Measurements from ENCODE around the gene TIA1. TPM values are rescaled to one million over a fixed set of nuclear protein-coding genes. Genes with fewer than 3 reads are reported as not detected.
"Not testable (repeated sequence)": the region's sequence is repeated elsewhere in the genome, so short reads cannot be mapped to it uniquely, and the experiment has no call there.

Gene TIA1, protein sequence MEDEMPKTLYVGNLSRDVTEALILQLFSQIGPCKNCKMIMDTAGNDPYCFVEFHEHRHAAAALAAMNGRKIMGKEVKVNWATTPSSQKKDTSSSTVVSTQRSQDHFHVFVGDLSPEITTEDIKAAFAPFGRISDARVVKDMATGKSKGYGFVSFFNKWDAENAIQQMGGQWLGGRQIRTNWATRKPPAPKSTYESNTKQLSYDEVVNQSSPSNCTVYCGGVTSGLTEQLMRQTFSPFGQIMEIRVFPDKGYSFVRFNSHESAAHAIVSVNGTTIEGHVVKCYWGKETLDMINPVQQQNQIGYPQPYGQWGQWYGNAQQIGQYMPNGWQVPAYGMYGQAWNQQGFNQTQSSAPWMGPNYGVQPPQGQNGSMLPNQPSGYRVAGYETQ
- 100 to 1,000 TPM in 1 of 4 donors, 10 to 100 TPM in 3; 38.1 to 170 (median 53.9) TPM for total RNA-seq

DNA sequence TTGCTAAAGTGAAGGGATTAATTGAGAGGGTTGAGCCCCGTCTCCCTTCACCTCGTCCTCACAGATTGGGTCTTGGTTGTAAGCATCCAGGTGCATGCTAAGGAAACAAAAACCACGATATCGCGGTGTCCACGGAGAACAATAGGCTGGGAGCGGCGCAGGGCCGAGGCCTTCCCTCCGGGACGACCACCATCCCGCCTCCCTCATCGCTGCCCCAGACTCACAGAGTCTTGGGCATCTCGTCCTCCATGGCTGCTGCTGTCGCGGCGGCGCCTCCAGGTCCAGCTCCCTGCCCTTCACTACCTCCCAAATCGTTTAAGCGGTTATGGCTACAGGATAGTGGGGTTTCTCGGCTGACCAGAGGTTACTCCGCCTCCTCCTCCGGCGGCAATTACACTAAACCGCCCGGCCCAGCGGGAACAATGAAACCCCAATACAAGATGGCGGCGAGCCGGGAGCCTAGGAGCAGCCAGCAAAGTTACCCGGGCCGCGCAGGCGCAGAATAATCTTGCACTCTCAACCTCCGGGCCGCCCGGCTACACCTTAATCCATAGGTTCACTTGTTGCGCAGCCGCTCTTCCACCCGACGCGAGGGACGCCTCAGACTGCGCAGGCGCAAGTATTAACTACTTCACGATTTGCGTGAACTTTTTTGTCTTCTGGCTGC, at the start of gene TIA1:
Gene TIA1, minus strand, starts transcription at position 448 of the 667 bp plus-strand sequence. Its CDS starts 198 bp downstream, at position 250.
- peak; percentile 100 for ATAC-seq (ENCODE audit: low FRiP score)
- DNase-seq (ENCODE audit: low spot score): peak; percentile 92
- TF ChIP-seq, protein P1, sequence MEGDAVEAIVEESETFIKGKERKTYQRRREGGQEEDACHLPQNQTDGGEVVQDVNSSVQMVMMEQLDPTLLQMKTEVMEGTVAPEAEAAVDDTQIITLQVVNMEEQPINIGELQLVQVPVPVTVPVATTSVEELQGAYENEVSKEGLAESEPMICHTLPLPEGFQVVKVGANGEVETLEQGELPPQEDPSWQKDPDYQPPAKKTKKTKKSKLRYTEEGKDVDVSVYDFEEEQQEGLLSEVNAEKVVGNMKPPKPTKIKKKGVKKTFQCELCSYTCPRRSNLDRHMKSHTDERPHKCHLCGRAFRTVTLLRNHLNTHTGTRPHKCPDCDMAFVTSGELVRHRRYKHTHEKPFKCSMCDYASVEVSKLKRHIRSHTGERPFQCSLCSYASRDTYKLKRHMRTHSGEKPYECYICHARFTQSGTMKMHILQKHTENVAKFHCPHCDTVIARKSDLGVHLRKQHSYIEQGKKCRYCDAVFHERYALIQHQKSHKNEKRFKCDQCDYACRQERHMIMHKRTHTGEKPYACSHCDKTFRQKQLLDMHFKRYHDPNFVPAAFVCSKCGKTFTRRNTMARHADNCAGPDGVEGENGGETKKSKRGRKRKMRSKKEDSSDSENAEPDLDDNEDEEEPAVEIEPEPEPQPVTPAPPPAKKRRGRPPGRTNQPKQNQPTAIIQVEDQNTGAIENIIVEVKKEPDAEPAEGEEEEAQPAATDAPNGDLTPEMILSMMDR (IDR thresholded peaks at IDR 0.05): no peak

DNA sequence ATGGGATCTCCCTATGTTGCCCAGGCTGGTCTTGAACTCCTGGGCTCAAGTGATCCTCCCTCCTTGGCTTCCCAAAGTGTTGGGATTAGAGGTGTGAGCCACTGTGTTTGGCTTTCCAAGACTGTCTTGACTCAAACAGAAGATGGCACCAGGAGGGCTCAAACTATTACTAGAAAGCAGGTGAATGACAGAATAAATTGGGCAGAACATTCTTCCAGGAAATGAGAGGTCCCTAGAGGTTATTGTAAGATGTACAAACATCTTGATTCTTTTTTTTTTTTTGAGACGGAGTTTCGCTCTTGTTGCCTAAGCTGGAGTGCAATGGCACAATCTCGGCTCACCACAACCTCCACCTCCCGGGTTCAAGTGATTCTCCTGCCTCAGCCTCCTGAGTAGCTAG, 49.4 kb upstream of the TIA1 start:
- ATAC-seq (ENCODE audit: low FRiP score); DNase-seq (ENCODE audit: low spot score): not testable (repeated sequence)

DNA sequence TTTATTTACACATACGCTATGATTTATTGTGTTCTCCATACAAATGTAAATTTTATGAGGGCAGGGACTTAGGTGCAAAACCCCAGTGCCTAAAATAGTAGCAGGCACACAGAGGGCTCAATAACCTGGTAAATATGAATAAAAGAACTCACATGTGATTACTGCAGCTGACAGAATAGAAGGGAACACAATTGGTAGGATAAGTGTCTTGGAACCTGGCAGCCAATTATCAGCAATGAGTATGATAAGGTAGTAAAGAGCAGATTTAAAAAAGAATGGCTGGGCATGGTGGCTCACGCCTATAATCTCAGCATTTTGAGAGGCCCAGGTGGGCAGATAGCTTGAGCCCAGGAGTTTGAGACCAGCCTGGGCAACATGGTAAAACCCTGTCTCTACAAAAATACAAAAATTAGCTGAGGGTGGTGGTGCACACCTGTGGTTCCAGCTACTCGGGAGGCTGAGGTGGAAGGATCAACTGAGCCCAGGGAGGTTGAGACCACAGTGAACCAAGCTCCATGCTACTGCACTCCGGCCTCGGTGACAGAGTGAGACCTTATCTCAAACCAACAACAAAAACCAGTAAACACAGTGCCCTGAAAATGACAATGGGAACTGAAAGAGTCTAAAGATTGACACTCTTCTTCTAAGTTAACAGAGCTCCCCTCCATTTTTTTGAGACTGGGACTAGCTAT, 35.2 kb upstream of the TIA1 start:
- ATAC-seq (ENCODE audit: low FRiP score): no peak
- DNase-seq (ENCODE audit: low spot score): no peak
- TF ChIP-seq, protein P1 (IDR thresholded peaks at IDR 0.05): no peak

DNA sequence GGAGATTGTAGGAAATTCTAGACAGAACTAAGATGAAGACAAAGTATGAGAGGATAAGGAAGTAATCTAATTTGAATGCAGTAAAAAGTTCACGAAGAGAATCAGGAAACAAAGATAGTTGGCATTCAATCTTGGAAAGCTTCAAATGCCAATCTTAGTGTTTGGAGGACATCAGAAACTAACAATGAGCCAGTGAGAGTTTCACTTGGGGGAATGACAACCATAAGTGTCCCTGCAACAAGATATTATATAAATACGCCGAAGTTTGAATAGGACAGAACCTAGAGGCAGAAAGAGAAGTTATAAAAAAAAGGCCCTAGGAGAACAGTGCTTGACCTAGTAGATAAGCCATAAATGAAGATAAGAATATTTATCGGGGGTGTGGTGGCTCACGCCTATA, 34.0 kb upstream of the TIA1 start:
- TF ChIP-seq, protein P1 (IDR thresholded peaks at IDR 0.05): no peak
- DNase-seq (ENCODE audit: low spot score): no peak
- ATAC-seq (ENCODE audit: low FRiP score): no peak

DNA sequence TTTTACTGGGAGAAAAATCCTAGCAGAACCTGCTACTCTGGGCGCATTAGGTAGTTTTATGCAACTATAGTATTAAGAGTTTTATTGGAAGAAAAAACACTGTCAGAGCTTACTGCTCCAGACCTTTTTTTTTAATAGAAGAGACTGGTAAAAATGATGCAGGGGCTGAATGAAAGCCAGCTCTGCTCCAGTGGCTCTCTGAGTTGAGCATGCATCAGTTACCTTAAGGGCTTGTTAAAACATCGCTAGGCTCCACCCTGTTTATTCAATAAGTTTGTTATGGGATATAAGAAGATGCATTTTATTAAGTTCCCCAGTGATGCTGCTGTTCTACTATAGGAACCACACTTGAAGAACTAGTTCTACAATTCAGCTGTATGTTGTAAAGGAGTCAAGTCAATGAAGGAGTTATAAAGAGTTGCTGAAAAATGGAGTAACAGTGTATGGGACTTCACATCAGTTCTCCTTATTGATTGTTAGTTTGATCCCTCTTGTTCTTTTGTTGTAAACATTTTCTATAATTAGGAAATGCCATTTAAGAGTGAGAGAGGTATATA, 31.9 kb upstream of the TIA1 start:
- TF ChIP-seq, protein P1 (IDR thresholded peaks at IDR 0.05): no peak
- DNase-seq (ENCODE audit: low spot score): no peak
- no peak for ATAC-seq (ENCODE audit: low FRiP score)

DNA sequence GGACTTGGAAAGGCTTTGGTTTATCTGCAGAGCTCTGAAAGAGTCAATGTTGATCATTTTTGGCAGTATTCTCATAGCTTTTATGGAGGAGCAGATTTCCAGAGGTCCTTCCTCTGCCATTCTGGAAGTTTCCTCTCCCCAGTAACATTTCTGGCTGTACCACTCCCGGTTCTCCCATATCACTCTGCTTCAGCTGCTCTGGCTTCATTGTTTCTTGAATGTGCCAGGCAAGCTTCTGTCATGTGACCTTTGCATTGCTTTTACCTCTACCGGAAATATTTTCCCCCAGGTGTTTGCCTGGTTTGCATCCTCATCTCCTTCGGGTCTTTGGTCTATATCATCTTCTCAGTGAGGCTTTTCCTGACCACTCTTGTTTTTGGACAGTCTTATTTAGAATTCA, 21.9 kb upstream of the TIA1 start:
- no peak for DNase-seq (ENCODE audit: low spot score)
- TF ChIP-seq, protein P1 (IDR thresholded peaks at IDR 0.05): no peak
- ATAC-seq (ENCODE audit: low FRiP score): no peak

DNA sequence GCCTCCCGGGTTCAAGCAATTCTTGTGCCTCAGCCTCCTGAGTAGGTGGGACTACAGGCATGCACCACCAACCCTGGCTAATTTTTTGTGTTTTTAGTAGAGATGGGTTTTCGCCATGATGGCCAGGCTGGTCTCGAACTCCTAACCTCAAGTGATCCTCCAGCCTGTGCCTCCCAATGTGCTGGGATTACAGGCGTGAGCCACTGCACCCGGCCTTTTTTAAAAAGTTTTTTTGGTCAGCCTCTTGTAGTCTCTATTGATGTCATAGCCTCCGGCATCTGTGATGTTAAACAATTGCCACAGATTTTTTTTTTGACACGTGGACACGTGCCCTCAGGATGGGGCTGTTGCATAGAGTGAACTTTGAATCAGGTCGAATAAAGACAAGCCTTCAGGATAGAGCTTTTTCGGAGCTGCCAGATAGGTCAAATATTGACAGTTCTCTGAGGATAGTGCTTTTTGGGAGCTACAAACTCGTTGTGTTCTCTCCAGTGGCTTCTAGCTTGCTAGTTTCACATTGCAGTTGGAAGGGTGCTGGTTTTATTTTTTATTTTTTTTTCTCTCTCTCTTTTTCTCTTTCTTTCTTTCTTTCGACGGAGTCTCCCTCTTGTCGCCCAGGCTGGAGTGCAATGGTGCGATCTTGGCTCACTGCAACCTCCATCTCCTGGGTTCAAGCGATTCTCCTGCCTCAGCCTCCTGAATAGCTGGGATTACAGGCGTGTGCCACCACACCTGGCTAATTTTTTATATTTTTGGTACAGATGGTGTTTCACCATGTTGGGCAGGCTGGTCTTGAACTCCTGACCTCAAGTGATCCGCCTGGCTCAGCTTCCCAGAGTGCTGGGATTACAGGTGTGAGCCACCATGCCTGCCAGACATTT, 21.2 kb upstream of the TIA1 start:
- DNase-seq (ENCODE audit: low spot score); ATAC-seq (ENCODE audit: low FRiP score): not testable (repeated sequence)

DNA sequence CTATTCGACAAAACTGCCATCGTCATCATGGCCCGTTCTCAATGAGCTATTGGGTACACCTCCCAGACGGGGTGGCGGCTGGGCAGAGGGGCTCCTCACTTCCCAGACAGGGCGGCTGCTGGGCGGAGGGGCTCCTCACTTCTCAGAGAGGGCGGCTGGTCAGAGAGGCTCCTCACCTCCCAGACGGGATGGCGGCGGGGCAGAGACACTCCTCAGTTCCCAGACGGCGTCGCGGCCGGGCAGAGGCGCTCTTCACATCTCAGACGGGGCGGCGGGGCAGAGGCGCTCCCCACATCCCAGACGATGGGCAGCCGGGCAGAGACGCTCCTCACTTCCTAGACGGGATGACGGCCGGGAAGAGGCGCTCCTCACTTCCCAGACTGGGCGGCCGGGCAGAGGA, 18.5 kb upstream of the TIA1 start:
- not testable (repeated sequence) for DNase-seq (ENCODE audit: low spot score); ATAC-seq (ENCODE audit: low FRiP score)
